ENCODE measurements around the gene ME3. TPM values are rescaled to one million over a fixed set of nuclear protein-coding genes. Genes with fewer than 3 reads are reported as not detected.

The ME3 gene
- total RNA-seq, 2 experiments from 2014 or later: not detected

- no peak overlapping the region for H3K27ac ChIP-seq (ENCODE audit: low read depth, low read length, poor library complexity, severe bottlenecking)
Observed at GRCh38 chr11:86491027-86491426, 181.4 kb downstream of the ME3 start.

DNA sequence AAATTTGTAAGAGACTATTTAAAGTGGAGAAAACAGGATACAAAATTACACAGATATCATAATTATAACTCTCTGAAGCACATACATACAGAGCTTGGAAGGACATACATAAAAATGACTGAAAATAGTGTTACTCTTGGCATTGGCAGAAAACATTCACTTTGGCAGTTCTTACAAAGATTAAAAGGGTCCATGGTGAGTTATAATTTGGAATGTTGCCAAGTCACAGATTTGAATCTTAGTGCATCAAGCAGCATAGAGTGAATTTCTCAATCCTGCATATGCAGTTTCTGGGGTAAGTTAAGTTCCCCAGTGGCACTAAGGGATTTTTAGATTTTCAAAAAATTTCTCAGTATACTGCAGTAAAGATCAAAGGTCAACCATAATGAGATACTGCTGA lies 181.8 kb downstream of the ME3 start:
- H3K27ac ChIP-seq (ENCODE audit: low read depth, low read length, poor library complexity, severe bottlenecking): no peak overlapping the region
- H3K4me3 ChIP-seq (ENCODE audit: low read depth, low read length, poor library complexity, severe bottlenecking): no peak overlapping the region
- H3K36me3 ChIP-seq (ENCODE audit: insufficient read depth, low read length): no peaks in the 10 kb centered on the region
- intact Hi-C loops (cut with micrococcal nuclease; ENCODE audit: unreplicated experiment): no loop called here
- no peak for DNase-seq (ENCODE audit: low spot score)
- ChIA-PET POLR2A (interaction anchor here (1.0 kb wide), 1 partner anchor 39 kb away, joined by 3 read pairs; no protein-coding TSS in a partner anchor), CTCF (ENCODE audit: unreplicated experiment) (no interaction called here)
- H4K20me1 ChIP-seq (ENCODE audit: insufficient read depth, low read length): no peaks in the 10 kb centered on the region
- H3K4me1 ChIP-seq (ENCODE audit: insufficient read depth, low read length, poor library complexity, severe bottlenecking): no peaks in the 10 kb centered on the region
- no peaks in the 10 kb centered on the region for H3K9me3 ChIP-seq (ENCODE audit: low read length)
- H3K79me2 ChIP-seq (ENCODE audit: insufficient read depth, low read depth, low read length): no peaks in the 10 kb centered on the region
- no peak overlapping the region for H3K4me2 ChIP-seq (ENCODE audit: low read length)
- no TSS peak for BruUV-seq (replicated peaks)
- no peak overlapping the region for H2AFZ ChIP-seq (ENCODE audit: low read length)
- H3K9me2 ChIP-seq (ENCODE audit: insufficient read depth, low read length): no peaks in the 10 kb centered on the region
- TF ChIP-seq EZH2phosphoT487 (IDR thresholded peaks at IDR 0.05; ENCODE audit: borderline replicate concordance, low read depth, low read length): no peak
- TF ChIP-seq CTCF (conservative IDR thresholded peaks at IDR 0.05; ENCODE audit: low read length): no peak

More at GRCh38 chr11:86491027-86491426, 181.4 kb downstream of the ME3 start:
- TF ChIP-seq CTCF (conservative IDR thresholded peaks at IDR 0.05; ENCODE audit: low read length) (no peak), EZH2phosphoT487 (IDR thresholded peaks at IDR 0.05; ENCODE audit: borderline replicate concordance, low read depth, low read length) (no peak)
- no peak for DNase-seq (ENCODE audit: low spot score)
- Histone ChIP-seq H3K4me2 (ENCODE audit: low read length) (no peak overlapping the region), H4K20me1 (ENCODE audit: insufficient read depth, low read length) (no peaks in the 10 kb centered on the region), H3K9me3 (ENCODE audit: low read length) (no peaks in the 10 kb centered on the region), H3K79me2 (ENCODE audit: insufficient read depth, low read depth, low read length) (no peaks in the 10 kb centered on the region), H3K9me2 (ENCODE audit: insufficient read depth, low read length) (no peaks in the 10 kb centered on the region), H3K4me1 (ENCODE audit: insufficient read depth, low read length, poor library complexity, severe bottlenecking) (no peaks in the 10 kb centered on the region), H3K36me3 (ENCODE audit: insufficient read depth, low read length) (no peaks in the 10 kb centered on the region), H2AFZ (ENCODE audit: low read length) (no peak overlapping the region), H3K4me3 (ENCODE audit: low read depth, low read length, poor library complexity, severe bottlenecking) (no peak overlapping the region)
- ChIA-PET POLR2A (interaction anchor here (1.0 to 1.2 kb wide), 2 partner anchors 39 to 95 kb away, joined by 3 read pairs; no protein-coding TSS in a partner anchor), CTCF (ENCODE audit: unreplicated experiment) (no interaction called here)
- intact Hi-C loops (cut with micrococcal nuclease; ENCODE audit: unreplicated experiment): no loop called here
- BruUV-seq (replicated peaks): no TSS peak

GRCh38 chr11:86489442-86489841 lies 183.0 kb downstream of the ME3 start:
- POLR2A ChIA-PET: no interaction called here

More at GRCh38 chr11:86489442-86489841, 183.0 kb downstream of the ME3 start:
- Histone ChIP-seq H3K9me2 (ENCODE audit: insufficient read depth, low read length) (no peaks in the 10 kb centered on the region), H3K27ac (ENCODE audit: low read depth, low read length, poor library complexity, severe bottlenecking) (no peak overlapping the region), H2AFZ (ENCODE audit: low read length) (no peak overlapping the region), H3K4me1 (ENCODE audit: insufficient read depth, low read length, poor library complexity, severe bottlenecking) (no peaks in the 10 kb centered on the region), H3K4me3 (ENCODE audit: low read depth, low read length, poor library complexity, severe bottlenecking) (no peak overlapping the region), H3K36me3 (ENCODE audit: insufficient read depth, low read length) (no peaks in the 10 kb centered on the region), H3K79me2 (ENCODE audit: insufficient read depth, low read depth, low read length) (no peaks in the 10 kb centered on the region), H3K9me3 (ENCODE audit: low read length) (no peaks in the 10 kb centered on the region), H3K4me2 (ENCODE audit: low read length) (no peak overlapping the region), H4K20me1 (ENCODE audit: insufficient read depth, low read length) (no peaks in the 10 kb centered on the region)
- intact Hi-C loops (cut with micrococcal nuclease; ENCODE audit: unreplicated experiment): no loop called here
- CTCF ChIA-PET (ENCODE audit: unreplicated experiment): no interaction called here
- TF ChIP-seq EZH2phosphoT487 (IDR thresholded peaks at IDR 0.05; ENCODE audit: borderline replicate concordance, low read depth, low read length) (no peak), CTCF (conservative IDR thresholded peaks at IDR 0.05; ENCODE audit: low read length) (no peak)
- BruUV-seq (replicated peaks): no TSS peak
- no peak for DNase-seq (ENCODE audit: low spot score)
